HG02623 (cell line): Measurements from ENCODE around the gene NXPH2.

Experiments
- ATAC-seq: cut with Tn5 transposase; IDR thresholded peaks from one replicate; pipeline ENCODE4 v1.9.1; 2021; ENCODE audit warnings: moderate library complexity; ENCODE audit not compliant: unreplicated experiment

Gene NXPH2

DNA sequence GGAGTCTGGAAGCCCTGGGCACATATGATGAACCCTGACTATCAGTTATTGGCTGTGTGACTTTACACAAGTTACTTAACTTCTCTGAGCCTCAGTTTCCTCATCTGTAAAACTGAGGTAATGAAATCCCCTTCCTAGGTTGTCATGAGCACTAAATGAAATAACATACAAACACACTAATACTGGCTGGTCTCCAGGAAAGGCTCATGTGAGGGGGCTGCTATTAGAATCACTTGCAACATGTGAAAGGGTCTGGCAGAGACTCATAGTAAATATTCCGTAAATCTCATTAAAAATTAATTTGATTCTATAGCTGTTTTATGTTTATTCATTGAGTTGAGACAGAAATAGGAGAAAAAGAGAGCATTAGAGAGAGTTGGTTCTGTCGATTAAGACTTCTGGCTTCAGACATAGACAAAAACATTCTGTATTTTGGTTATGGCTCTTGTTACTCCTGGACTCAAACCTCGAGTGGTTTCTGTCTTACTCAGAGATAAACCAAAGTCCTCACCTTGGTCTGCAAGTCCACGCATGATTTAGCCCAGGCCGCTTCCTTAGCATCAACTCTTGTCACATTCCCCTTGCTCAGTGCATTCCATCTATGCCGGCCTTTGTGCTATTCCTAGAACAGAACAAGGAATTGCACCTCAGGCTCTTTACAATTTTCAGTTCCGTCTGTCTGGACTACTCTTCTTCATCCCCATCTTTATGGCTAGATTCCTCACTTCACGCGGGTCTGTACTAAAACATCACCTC lies 139.1 kb downstream of the NXPH2 start:
- ATAC-seq, result peak; percentile 44

DNA sequence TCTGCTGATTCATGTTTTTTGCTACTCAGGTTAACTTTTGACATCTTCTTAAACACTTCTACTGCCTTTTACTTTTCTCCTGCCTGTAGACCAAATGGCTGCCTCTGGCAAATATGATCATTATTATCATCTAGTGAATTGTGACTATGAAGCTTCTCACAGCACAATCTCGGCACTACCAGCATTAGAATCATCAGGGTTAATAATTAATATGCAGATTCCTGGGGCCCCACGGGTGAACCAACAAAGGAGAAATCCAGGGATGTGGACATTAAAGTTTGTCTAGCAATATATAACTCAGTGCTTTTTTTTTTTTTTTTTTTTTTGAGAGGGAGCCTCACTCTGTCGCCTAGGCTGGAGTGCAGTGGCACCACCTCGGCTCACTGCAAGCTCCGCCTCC lies 142.5 kb downstream of the NXPH2 start:
- ATAC-seq, result no peak

DNA sequence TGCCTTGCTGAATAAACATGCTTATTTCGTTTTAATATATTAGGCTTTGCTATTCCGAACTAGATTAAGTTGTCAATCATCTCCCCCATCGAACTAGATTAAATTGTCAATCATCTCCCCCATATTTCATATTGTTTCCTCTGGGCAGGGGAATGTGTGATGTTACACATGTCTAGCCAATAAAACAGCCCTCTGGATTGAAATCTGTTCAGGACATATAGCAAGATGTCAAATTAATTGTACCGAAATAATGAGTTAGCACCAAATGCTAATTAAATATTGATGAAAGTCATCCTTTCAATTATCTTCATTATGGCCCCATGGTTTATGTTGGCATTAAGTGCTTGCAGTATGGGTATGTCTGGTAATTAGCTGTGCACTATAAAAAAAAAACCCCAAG lies 143.1 kb downstream of the NXPH2 start:
- no peak for ATAC-seq

DNA sequence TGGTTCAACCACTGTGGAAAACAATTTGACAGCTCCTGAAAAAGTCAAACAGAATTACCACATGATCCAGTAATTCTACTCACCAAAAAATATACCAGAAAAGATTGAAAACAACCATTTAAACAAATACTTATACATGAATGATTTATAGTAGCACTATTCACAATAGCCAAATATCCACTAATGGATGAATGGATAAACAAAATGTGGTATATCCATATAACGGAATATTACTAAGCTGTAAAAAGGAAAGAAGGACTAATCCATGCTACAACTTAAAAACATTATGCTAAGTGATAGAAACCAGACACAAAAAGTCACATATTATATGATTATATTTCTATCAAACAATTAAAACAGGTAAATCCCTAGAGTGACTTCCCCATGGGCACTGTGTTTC lies 147.1 kb downstream of the NXPH2 start:
- no peak for ATAC-seq

DNA sequence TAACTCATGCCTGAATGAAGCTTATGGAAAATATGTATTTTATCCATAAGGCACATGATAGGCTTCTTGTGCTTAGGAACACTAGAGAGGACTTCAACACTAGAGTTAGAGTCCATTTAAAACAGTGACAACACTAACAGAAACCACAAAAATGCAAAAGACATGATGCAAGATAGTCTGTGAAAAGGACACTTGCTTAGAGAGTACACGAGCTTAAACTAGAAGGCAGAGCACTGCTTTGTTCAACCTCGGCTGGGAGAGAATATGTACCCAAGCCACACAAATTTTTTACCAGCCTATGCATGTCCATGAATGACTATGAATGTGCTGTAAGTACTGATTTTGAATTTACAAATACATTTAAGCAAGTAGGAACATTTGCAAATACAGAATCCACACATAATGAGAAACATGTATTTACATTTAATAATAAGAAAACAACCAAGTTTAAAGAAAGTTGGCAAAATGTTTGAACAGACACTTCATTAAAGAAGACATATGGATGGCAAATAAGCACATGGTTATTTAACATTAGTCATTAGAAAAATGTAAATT lies 148.0 kb downstream of the NXPH2 start:
- ATAC-seq, result no peak

DNA sequence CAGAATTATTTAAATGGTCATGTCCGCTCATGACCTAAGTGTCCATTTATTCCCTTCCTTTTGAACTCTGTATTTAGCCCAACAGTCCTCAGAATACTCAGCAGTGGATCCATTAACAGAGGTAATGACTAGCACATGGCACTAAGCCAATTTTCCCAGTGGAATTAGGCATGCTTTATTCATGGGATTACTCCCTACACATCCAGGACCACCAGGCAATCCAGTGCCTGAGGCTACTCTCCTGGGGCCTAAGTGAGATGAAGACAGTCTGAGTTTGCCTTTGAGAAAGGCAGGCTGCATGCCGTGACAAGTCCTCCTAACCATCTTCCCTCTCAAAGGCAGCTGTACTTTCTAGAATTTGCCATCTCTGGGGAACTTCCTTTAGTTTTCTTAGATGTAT lies 150.0 kb downstream of the NXPH2 start:
- ATAC-seq, result no peak

DNA sequence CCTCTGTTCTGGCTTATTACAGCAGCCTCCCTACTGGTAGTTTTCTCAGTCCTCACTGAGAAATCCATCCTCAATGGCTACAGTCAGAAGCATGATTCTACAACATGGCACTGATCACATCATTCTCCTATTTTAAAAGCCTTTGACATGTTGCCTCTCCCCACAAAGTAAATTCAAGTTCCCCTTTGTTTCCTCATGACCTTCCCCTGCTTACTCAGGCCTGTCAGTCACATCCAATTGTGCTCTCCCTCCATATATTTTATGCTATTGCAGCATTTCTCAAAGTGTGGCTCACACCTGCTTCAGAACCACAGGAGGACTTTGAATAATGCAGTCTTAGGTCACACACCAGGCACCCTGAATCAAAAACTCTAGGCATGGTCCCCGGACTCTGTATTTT lies 154.0 kb downstream of the NXPH2 start:
- no peak for ATAC-seq

DNA sequence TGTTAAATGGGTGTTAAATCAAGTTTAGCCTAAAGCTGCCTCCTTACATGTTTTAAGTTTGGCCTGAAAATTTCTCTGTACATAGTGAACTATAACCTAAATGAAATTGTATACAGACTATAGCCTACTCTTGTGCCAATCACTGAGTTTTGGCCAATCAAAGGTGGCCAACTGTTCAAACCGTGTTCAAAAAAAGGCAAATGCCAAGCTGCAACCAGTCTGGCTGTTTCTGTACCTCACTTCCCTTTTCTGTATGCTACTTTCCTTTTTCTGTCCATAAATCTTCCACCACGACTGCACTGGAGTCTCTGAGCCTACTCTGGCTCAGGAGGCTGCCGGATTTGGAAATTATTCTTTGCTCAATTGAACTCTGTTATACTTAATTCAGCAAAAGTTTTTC lies 157.6 kb downstream of the NXPH2 start:
- ATAC-seq, result no peak

DNA sequence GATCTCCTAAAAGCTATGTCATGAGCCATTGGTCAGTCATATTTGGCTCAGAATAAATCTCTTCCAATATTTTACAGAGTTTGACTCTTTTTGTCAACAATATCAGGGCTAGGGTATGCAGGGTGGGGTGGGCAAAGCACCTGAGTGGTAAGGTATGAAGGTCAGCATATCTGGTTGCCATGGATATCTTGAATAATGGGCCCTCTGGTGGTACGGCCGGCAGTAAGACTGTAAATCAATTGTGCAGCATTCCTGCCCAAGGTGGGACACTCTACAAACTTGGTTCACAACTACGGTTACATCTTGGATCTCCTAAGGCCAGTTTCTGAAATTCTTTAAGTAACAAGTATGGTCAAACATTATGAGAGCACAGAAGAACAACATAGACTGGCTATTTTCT lies 159.1 kb downstream of the NXPH2 start:
- ATAC-seq, result no peak

DNA sequence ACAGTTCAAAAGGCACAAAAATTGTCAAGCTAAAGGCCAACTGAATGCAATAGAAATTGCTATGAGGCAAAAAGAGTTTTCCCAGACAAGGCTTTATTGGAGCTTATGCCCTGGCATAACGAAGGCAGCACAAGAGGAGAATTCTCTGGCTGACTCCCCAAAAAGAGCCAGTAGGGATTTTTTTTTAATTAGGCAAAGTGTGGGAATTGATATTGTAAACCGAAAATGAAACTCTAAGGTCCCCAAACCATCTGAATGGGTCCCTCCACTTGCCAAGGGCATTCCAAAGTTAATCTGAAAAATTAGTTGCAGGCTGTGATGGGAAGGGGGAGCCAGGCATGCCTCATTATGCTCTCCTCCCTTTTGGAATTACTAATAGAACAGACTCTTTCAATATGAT lies 159.8 kb downstream of the NXPH2 start:
- no peak for ATAC-seq
